ENCODE data around the gene IRX4.

IRX4 gene

DNA sequence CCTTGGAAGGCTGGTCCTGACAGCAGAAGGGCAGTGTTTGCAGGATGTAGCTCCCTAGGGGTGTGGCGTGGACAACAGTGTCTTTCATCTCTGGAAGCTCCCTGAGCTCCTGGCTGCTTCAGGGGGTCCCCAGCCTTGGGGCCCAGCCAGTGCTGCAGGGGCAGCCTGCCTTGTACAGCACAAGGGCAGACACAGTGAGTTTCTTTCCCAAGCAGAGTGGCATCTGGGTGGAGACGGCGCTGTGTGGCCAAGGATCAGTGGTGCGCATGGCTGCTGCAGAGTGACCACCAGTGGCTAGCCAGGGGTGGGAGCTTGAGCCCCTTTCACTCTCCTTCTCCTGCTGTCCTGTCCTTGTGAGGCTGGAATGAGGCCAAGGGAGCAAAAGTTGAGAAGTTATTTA is 7.6 kb upstream of the IRX4 start:
- no peaks in the 10 kb centered on the region for H3K9me3 ChIP-seq (ENCODE audit: control insufficient read depth, low read length)
- H3K4me1 ChIP-seq (ENCODE audit: control insufficient read depth, insufficient read depth, low read length, poor library complexity, severe bottlenecking) = no peaks in the 10 kb centered on the region
- no peaks in the 10 kb centered on the region for H3K36me3 ChIP-seq (ENCODE audit: control insufficient read depth, insufficient read depth, low read length)
- no peak overlapping the region for H3K27ac ChIP-seq (ENCODE audit: low read depth, low read length, severe bottlenecking)
- 92 to 100% methylated on average over 2 of the region's 4 CpGs for WGBS, 2 experiments (ENCODE audit: insufficient coverage in 2 of 2)
- no peak overlapping the region for H3K4me3 ChIP-seq (ENCODE audit: extremely low read depth, insufficient read depth, low read length, poor library complexity, severe bottlenecking)

DNA sequence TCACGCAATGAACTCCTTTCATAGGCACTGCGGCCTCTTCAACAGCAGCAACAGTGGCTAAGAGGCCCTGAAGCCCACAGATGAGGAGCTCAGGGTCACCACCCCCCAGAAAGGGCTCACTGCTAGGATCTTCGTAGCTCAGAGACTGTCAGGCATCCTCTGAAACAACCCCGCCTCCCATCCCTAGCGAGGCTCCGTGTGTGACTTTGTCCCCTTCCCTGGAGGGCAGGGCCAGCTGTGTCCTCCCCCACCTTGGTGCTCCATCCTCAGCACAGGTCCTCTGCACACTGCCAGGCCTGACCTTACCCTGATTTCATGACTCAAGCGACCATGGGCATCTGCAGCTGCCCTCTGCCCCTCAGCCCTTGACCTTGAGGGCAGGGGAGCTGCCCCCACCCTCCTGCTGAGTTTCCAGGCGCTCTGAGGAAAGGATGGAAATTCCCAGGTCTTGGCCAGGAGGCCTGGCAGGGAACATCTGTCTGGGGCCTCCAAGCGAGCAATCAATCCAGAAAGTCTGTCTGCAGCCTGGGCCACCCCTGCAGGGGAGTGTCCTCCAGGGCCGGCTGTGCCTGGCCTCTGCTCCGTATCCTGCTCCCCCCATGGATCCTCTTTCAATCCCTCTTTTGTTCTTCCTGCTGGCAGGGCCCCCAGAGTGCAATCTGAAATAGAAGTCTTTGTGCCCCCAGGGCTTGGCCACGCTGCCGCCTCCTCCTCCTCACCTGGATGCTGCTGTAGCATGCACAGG is 6.8 kb upstream of the IRX4 start:
- Histone ChIP-seq H3K4me3 (ENCODE audit: extremely low read depth, insufficient read depth, low read length, poor library complexity, severe bottlenecking) (no peak overlapping the region), H3K9me3 (ENCODE audit: control insufficient read depth, low read length) (no peaks in the 10 kb centered on the region), H3K36me3 (ENCODE audit: control insufficient read depth, insufficient read depth, low read length) (no peaks in the 10 kb centered on the region), H3K27ac (ENCODE audit: low read depth, low read length, severe bottlenecking) (no peak overlapping the region), H3K4me1 (ENCODE audit: control insufficient read depth, insufficient read depth, low read length, poor library complexity, severe bottlenecking) (peaks cover 3% of the 10 kb centered on the region)
- WGBS, 2 experiments (ENCODE audit: insufficient coverage in 2 of 2) = 76 to 80% methylated on average over 12 to 13 of the region's 13 CpGs

DNA sequence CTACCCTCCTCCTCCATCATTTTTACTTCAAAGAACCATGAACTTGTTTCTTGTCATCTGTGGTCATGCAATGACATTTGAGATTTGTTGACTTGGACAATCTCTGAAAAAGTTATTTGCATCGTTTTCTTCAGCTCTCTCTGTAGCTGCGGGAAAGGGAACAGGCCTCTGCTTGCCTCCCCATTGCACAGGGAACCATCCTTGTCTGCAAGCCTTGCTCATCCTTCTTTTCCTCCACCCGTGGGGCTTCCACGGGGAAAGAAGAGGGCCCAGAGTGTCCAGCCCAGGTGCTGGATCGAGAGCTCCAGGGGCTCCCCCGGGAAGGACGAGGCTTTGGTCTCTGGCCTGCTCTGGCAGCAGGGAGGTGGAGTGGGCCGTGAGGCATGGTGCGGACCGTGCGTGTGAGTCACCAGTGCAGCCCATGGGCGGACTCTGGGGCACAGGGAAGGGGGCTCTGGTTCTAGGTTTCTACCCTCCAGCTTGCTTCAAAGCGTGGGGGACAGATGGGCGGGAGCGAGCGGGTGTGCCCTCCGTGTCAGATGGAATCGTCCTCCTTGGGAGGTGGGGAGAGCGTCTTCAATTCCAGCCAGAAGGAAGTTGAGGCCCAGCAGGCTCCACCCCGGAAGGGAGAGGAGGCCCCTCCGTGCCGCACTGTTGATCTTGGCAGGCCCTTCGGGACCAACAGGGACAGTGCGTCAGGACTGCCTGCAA is 6.0 kb upstream of the IRX4 start:
- no peaks in the 10 kb centered on the region for H3K36me3 ChIP-seq (ENCODE audit: control insufficient read depth, insufficient read depth, low read length)
- H3K4me1 ChIP-seq (ENCODE audit: control insufficient read depth, insufficient read depth, low read length, poor library complexity, severe bottlenecking) = peaks cover 10% of the 10 kb centered on the region
- H3K27ac ChIP-seq (ENCODE audit: low read depth, low read length, severe bottlenecking) = no peak overlapping the region
- 74 to 85% methylated on average over 19 to 21 of the region's 24 CpGs for WGBS, 2 experiments (ENCODE audit: insufficient coverage in 2 of 2)
- no peak overlapping the region for H3K4me3 ChIP-seq (ENCODE audit: extremely low read depth, insufficient read depth, low read length, poor library complexity, severe bottlenecking)
- H3K9me3 ChIP-seq (ENCODE audit: control insufficient read depth, low read length) = no peaks in the 10 kb centered on the region

- peaks cover 16% of the 10 kb centered on the region for H3K4me1 ChIP-seq (ENCODE audit: control insufficient read depth, insufficient read depth, low read length, poor library complexity, severe bottlenecking)
- no peaks in the 10 kb centered on the region for H3K36me3 ChIP-seq (ENCODE audit: control insufficient read depth, insufficient read depth, low read length)
- H3K4me3 ChIP-seq (ENCODE audit: extremely low read depth, insufficient read depth, low read length, poor library complexity, severe bottlenecking) = no peak overlapping the region
- WGBS, 2 experiments (ENCODE audit: insufficient coverage in 2 of 2) = 23 to 34% methylated on average over 17 to 19 of the region's 31 CpGs
- H3K9me3 ChIP-seq (ENCODE audit: control insufficient read depth, low read length) = no peaks in the 10 kb centered on the region
- no peak overlapping the region for H3K27ac ChIP-seq (ENCODE audit: low read depth, low read length, severe bottlenecking)
These were observed 5.0 kb upstream of the IRX4 start for GRCh38 chr5:1887588-1888360.

DNA sequence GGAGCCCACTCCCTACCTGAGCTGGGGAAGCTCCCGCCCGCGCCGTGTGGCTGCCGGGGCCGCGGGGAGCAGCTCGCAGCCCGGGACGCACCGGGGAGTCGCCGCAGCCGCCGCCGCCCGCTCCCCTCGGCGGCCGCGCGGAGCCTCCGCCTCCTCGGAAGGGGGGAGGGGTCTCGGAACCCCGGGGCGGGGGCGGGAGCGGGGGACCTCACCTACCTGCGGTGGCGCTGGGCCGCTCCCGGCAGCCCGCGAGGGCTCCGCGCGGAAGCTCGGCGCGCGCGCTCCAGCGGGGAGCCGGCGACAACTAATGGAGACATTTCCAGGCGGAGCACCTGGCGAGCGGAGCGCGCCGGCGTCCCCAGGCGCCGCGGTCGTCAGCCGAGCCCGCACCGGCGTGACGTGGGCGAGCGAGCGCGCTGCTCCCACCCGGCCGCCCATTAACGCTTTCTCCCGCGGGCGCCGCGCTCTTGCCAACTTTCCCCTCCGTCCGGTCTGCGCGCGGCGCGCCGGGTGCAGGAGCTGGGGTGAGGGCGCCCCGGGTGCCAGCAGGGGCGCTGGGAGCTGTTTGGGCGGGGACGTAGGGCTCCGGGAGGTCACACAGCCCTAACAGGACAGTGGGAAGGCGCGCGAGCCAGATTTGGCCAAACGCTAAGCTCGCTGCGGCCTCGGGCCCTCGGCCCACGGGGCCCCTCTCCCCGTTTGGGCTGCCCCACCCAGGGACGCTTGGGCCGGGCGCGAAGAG is 4.3 kb upstream of the IRX4 start:
- peaks cover 17% of the 10 kb centered on the region for H3K4me1 ChIP-seq (ENCODE audit: control insufficient read depth, insufficient read depth, low read length, poor library complexity, severe bottlenecking)
- no peaks in the 10 kb centered on the region for H3K36me3 ChIP-seq (ENCODE audit: control insufficient read depth, insufficient read depth, low read length)
- H3K9me3 ChIP-seq (ENCODE audit: control insufficient read depth, low read length) = no peaks in the 10 kb centered on the region
- peak overlapping the region; percentile 18 for H3K4me3 ChIP-seq (ENCODE audit: extremely low read depth, insufficient read depth, low read length, poor library complexity, severe bottlenecking)
- WGBS, 2 experiments (ENCODE audit: insufficient coverage in 2 of 2) = 1% methylated on average over 50 to 56 of the region's 102 CpGs
- no peak overlapping the region for H3K27ac ChIP-seq (ENCODE audit: low read depth, low read length, severe bottlenecking)

DNA sequence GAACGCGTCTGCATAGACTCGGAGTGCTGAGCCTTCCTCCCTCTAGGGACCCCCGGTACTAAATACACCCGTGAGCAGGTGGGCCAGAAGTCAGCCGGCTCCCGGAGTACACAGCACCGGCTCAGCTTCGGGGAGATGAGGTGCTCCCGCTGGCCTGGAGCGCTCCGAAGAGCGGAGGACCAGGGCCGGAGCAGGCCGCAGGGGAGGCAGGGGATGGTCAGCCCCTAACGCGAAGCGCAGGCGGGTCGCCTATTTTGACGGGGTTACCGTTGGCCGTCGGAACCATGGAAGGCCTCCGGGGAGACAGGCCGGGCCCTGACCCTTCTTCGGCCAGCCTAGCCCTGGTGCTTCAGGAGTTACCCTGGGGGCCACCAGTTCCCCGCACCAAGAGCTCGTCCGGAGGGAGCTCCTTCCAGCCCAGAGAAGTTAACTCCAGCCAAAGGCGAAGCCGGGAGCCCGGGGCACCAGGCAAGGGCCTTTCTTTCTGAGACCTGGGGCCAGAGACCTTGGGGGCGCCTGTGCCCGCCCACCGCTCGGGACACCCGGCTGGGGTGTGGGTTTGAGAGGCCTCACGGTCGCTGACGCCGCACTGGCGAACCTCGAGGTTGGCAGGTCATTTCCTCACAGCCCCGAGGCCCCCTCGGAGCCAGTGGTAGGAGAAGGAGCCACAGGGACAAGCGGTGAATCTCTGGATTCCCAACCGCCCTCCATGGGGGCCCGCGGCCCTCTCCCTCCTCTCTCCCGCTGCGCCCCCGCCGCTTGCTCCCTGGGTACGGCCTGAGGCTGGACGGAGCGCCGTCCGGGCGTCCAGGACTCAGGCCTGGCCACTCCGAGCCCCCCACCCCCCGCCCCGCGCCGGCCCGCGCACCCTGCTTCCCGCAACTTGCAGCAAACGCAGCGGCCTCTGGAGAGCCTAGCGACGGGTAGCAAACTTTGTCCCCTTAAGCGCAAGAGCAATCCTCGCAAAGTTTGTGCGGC is 3.4 kb upstream of the IRX4 start:
- Histone ChIP-seq H3K27ac (ENCODE audit: low read depth, low read length, severe bottlenecking) (no peak overlapping the region), H3K36me3 (ENCODE audit: control insufficient read depth, insufficient read depth, low read length) (no peaks in the 10 kb centered on the region), H3K9me3 (ENCODE audit: control insufficient read depth, low read length) (no peaks in the 10 kb centered on the region), H3K4me1 (ENCODE audit: control insufficient read depth, insufficient read depth, low read length, poor library complexity, severe bottlenecking) (peaks cover 17% of the 10 kb centered on the region), H3K4me3 (ENCODE audit: extremely low read depth, insufficient read depth, low read length, poor library complexity, severe bottlenecking) (no peak overlapping the region)
- 3 to 5% methylated on average over 44 to 64 of the region's 75 CpGs for WGBS, 2 experiments (ENCODE audit: insufficient coverage in 2 of 2)

- Histone ChIP-seq H3K27ac (ENCODE audit: low read depth, low read length, severe bottlenecking) (no peak overlapping the region), H3K36me3 (ENCODE audit: control insufficient read depth, insufficient read depth, low read length) (no peaks in the 10 kb centered on the region), H3K4me3 (ENCODE audit: extremely low read depth, insufficient read depth, low read length, poor library complexity, severe bottlenecking) (no peak overlapping the region), H3K9me3 (ENCODE audit: control insufficient read depth, low read length) (no peaks in the 10 kb centered on the region), H3K4me1 (ENCODE audit: control insufficient read depth, insufficient read depth, low read length, poor library complexity, severe bottlenecking) (peaks cover 17% of the 10 kb centered on the region)
- WGBS, 2 experiments (ENCODE audit: insufficient coverage in 2 of 2) = 7 to 14% methylated on average over 11 to 19 of the region's 19 CpGs
These were observed 2.7 kb upstream of the IRX4 start for GRCh38 chr5:1885404-1885755.

DNA sequence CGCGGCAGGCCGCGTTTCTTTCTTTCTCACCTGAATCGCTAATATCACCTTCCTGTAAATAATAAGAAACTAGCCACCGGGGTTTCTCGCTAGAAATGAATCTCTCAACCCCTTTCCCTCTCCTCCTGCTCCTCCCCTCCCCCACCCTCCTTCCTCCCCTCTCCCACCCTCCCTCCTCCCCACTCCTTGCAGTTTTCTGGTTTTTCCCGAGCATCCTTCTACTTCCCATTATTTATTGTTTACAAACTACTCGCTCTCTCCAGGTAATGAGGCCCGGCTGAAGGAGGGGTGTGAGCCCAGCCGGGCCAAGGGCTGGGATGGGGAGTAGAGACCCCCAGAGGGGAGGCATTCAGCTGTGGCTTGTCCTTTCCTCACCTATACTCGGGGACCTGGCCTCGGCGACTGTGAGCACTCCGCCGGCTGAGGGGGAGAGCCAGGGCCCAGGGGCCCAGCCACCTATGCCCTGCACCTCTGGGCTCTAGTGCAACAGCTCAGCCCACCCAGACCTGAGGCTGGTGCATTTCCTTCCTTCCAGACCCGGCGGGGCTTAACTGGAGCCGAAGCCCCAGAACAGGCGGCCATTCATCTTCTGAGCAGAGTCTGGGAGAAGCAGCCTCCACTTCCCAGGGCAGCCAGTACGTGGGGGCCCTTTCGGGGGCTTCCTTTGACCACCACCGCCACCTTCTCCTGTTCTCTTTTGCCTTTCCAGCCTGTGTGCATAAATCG is 2.1 kb upstream of the IRX4 start:
- Histone ChIP-seq H3K4me1 (ENCODE audit: control insufficient read depth, insufficient read depth, low read length, poor library complexity, severe bottlenecking) (peaks cover 17% of the 10 kb centered on the region), H3K36me3 (ENCODE audit: control insufficient read depth, insufficient read depth, low read length) (no peaks in the 10 kb centered on the region), H3K4me3 (ENCODE audit: extremely low read depth, insufficient read depth, low read length, poor library complexity, severe bottlenecking) (no peak overlapping the region), H3K27ac (ENCODE audit: low read depth, low read length, severe bottlenecking) (no peak overlapping the region), H3K9me3 (ENCODE audit: control insufficient read depth, low read length) (no peaks in the 10 kb centered on the region)
- 5 to 11% methylated on average over 15 to 17 of the region's 24 CpGs for WGBS, 2 experiments (ENCODE audit: insufficient coverage in 2 of 2)

- Histone ChIP-seq H3K4me3 (ENCODE audit: extremely low read depth, insufficient read depth, low read length, poor library complexity, severe bottlenecking) (peak overlapping the region; percentile 18), H3K27ac (ENCODE audit: low read depth, low read length, severe bottlenecking) (no peak overlapping the region), H3K36me3 (ENCODE audit: control insufficient read depth, insufficient read depth, low read length) (no peaks in the 10 kb centered on the region), H3K9me3 (ENCODE audit: control insufficient read depth, low read length) (no peaks in the 10 kb centered on the region), H3K4me1 (ENCODE audit: control insufficient read depth, insufficient read depth, low read length, poor library complexity, severe bottlenecking) (peaks cover 17% of the 10 kb centered on the region)
- 1 to 2% methylated on average over 36 to 48 of the region's 49 CpGs for WGBS, 2 experiments (ENCODE audit: insufficient coverage in 2 of 2)
These were observed 1.4 kb upstream of the IRX4 start for GRCh38 chr5:1883925-1884677.
